Stimulated activated CD4-positive, alpha-beta T cell treated with anti-CD3 and anti-CD28 coated beads, Interleukin-2, amount 100 ng/mL, for 24 hours (primary cell): Measurements from ENCODE around the gene MAP2K7.
"Not testable (repeated sequence)": the region's sequence is repeated elsewhere in the genome, so short reads cannot be mapped to it uniquely, and the experiment has no call there.

Source experiments
- DNase-seq, 2 donors: peaks; one replicate each; pipeline ENCODE4 v3.0.0-alpha.2; 2020

MAP2K7 gene

GRCh38 chr19:7932276-7932929 lies 28.7 kb downstream of the MAP2K7 start:
- DNase-seq, result no peak

DNA sequence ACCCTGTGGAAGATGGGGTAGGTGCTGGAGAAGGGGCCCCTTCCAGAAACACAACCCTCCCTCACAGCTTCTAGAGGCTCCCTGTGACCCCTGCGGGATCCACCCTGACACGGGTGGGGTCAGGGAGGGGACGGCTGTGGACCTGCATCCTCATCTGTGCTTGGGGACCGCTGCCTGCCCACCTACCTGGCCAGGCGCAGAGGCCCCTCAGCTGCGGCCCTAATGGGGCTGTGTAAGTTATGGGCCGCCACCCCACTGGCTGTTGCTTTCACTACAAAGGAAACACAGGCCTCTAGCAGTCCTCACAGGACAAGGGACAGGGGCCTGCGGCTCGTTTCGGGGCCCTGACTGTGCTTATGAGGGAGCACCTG lies 29.2 kb downstream of the MAP2K7 start:
- DNase-seq, result no peak

- no peak for DNase-seq
Observed at GRCh38 chr19:7933411-7933810, 29.7 kb downstream of the MAP2K7 start.

- DNase-seq, result no peak
Observed at GRCh38 chr19:7933828-7934725, 30.4 kb downstream of the MAP2K7 start.

DNA sequence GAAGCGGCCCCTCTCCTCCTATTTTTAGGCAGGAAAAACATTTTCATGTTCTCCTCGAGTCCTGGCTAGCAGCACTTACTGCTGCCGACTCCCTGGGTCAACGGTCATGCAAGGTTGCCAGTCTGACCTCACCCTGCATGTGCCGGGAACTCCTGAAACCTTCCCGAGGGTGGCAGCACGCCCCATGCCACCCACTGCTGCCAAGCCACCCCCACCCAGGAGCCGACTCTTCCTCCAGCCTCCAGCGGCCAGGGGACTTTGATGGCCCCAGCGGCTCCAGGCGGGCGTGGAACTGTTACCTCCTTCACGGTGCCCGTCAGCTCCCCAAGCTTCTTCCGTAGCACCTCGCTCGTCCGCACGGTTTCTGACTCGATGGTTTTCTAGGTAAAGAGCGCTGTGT lies 31.1 kb downstream of the MAP2K7 start:
- DNase-seq, result no peak

GRCh38 chr19:7940841-7941240 lies 37.2 kb downstream of the MAP2K7 start:
- DNase-seq, result no peak

DNA sequence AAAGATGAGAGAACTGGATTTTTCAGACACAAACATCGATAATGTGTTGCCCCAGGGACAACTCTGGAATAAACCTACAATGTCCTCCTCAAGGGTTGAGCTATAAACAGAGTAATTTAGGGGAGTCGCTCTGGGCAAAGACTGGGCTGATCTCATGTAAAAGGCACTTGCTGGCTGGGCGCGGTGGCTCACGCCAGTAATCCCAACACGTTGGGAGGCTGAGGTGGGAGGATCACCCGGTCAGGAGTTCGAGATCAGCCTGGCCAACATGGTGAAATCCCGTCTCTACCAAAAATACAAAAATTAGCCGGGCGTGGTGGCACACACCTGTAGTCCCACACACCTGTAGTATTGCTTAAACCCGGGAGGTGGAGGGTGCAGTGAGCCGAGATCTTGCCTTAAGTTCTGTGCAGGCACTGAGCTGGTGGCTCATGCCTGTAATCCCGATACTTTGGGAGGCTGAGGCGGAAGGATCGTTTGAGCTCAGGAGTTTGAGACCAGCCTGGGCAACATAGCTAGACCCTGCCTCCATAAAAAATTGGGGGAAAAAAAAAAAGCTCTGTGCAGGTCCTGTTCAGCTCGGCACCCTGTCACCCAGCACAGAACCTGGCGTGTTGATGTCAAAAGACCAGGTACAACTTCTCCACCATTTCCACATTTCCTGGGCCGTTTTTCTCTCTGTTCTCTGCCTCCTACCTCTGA lies 38.4 kb downstream of the MAP2K7 start:
- DNase-seq, result no peak

DNA sequence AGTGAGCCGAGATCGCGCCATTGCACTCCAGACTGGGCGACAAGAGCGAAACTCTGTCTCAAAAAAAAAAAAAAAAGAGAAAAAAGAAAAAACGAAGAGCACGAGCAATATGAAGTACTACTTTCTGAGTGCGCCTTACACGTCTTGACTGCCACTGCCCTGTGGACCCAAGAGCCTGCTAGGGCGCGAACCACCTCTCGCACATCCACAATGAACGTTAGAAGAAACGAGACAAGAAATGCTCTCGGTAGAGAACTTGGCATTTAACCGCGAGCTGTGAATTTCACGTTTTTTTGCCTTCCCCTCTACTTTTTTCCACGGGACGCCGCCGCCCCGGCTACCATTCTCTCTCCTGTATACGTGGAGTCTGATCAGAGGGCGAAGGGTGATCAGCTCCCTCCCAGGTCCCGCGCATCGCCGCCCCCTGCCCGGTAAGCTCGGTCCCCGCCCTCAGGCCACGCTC lies 39.3 kb downstream of the MAP2K7 start:
- no peak for DNase-seq

DNA sequence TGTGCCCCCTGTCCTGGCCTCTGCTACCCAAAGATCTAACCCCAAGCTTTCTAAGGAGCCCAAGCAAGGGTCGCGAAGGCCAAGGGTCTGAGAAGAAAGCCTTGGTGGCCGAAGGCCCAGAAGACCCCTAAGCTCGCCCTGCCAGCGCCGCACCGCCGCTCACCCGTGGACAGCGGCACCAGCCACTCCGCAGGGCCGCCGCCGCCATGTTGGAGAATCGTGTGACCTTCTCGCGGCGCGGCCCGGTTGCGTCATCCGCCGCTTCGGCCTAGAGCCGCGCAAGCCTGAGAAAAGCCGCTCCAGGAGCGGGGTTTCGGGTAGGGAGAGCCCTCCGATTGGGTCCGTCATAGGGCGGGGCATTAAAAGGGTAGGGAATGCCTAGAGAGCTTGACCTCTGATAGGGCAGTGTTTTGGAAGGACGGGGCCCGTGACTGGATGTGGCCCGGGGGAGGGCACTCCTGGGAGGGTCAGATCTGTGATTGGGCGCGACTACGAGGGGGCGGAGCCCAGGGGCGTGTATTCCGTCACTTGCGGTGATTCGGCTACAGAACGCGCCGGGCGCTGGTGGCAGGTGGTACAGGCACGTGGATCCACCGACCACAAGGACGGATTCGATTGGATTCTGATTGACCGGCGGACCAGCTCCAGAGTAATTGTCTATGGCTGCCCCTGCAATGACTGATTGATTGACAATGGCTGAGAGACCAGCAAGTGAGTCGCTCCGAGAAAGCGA lies 39.9 kb downstream of the MAP2K7 start, which contains the start of gene TIMM44:
TSS of gene TIMM44 (minus strand) at position 223 of the 733 bp plus-strand sequence. CDS start at position 208, 15 bp downstream.
- DNase-seq, result peak; percentile 98

- peak; percentile 91 to 92 for DNase-seq
Observed at GRCh38 chr19:7944177-7944761, 40.6 kb downstream of the MAP2K7 start.

DNA sequence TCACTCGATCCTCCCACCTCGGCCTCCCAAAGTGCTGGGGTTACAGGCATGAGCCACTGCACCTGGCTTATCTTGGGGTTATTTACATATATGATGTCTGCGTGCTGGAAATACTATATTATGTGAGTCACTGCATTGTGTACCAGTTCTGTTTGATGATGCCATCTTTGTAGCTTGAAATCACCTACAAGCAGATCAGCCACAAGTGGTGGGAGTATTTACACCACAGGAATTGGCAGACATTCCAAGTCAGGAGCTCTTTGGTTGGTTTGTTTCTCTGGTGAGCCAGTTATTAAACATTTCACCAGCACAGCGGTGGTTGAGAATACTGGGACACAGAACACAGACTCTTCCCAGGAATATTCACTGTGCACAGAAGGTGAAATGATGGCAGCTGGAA lies 44.3 kb downstream of the MAP2K7 start:
- DNase-seq, result no peak

DNA sequence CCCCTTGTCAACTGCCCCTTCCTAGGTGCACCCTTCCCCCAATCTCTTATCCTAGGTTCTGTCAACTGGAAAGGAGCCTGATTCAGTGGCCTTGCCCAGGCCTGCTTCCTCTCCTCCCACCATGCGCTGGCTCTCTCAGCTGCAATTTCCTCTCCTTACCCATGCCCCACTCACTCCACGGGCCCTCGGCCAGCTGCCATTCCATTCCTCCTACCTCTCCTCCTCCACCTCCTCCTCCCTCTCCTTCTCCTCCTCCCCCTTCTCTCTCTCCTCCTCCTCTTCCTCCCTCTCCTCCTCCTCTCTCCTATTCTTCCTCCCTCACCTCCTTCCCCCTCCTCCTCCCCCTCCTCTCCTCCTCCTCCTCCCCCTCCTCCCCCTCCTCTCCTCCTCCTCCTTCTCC lies 49.4 kb downstream of the MAP2K7 start:
- no peak for DNase-seq

DNA sequence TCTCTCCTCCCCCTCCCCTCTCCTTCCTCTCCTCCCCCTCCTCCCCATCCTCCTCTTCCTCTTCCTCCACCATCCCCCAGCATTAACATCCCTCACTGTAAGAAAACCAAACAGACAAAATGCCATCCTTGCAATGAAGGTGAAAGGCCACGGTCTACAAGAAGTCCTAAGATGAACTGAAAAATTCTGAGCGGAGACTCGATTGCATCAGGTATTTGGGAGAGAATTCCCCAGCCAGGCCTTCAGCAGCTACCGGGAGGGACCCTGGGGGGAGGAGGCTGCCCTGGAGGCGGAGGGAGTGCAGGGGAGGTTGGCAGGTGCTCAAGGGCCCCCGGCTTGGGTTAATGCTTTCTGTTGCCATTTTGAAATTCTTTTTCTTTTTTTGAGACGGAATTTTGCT lies 49.9 kb downstream of the MAP2K7 start:
- no peak for DNase-seq

DNA sequence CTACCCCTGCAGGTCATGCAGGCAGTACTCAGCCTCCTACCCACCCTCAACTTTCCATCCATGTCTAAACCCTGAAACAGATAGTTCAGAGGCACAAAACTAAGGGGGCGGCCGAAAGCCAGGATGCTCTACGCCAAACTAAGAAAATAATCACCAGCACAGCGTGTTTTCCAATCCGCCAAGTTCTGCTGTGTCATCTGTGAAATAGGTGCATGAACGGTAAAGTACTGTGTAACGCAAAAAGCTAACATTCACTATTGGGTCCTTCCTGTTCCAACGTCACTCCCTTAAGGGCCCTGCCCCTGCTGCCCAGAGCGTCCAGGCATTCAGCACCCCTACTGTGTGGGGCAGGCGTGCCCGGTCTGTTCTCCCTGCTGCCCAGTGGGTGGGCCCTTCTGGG lies 52.0 kb downstream of the MAP2K7 start:
- DNase-seq, result no peak

- no peak for DNase-seq
Observed at GRCh38 chr19:7959211-7959610, 55.5 kb downstream of the MAP2K7 start.

GRCh38 chr19:7961082-7961481 lies 57.4 kb downstream of the MAP2K7 start:
- not testable (repeated sequence) for DNase-seq

DNA sequence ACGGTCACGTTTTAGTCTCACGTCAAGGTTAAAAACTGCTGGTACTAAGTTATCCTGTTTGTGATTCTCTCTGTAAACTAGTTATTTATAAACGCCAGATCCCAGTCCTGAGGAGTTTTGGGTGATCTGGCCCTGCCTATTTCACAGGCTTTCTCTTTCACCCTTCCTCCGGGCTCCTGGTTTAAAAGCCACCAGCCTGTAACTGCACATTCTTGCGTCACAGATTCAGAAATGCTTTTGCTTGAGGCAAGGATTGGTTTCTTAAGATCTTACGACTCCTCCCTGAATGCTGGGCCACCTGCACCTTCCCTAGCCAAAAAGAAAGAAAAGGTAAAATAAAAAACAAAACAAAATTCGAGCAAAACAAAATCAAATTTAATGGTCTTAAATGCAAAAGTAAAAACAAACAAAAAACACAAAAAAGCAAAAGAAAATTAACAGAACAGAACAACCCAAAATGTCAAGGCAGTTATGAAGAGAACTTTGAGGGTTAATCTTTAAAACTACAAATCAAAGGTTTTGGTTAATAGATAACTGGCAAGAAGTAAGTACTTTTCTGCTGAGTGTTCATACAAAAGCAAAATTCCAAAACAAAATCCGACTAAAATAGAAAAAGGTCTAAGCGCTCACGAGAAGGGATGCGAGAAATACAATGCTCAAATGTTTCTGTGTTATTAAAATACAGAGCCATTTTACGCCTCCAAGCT lies 58.4 kb downstream of the MAP2K7 start:
- no peak for DNase-seq

- no peak for DNase-seq
Observed at GRCh38 chr19:7962644-7963268, 59.1 kb downstream of the MAP2K7 start.

- no peak for DNase-seq
Observed at GRCh38 chr19:7963566-7963965, 59.9 kb downstream of the MAP2K7 start.
